Measurements from ENCODE around the gene ZFAND3.

GRCh38 chr6:38027685-38028373, 208.3 kb downstream of the ZFAND3 start:
- TF ChIP-seq CTCF (IDR thresholded peaks at IDR 0.05; ENCODE audit: insufficient read depth, low read depth, low read length) (no peak), EZH2 (IDR thresholded peaks at IDR 0.05; ENCODE audit: insufficient read depth, low read length) (no peak)

All from astrocyte (in vitro differentiated cells and primary cell).